ENCODE results near the gene TSKS.

- TF ChIP-seq POLR2AphosphoS5 (IDR thresholded peaks at IDR 0.05; ENCODE audit: low read depth, low read length): no peak
- no peak for TF ChIP-seq POLR2A (IDR thresholded peaks at IDR 0.05; ENCODE audit: low read depth, low read length)
- no peak for TF ChIP-seq TAF1 (IDR thresholded peaks at IDR 0.05; ENCODE audit: borderline replicate concordance, low read depth, low read length)
Observed at GRCh38 chr19:49739933-49740332, 23.2 kb downstream of the TSKS start.

Measured in GM12892 (cell line).